HG02759 (cell line): ENCODE measurements around the gene SLC26A11.
"Not testable (repeated sequence)": the region's sequence is repeated elsewhere in the genome, so short reads cannot be mapped to it uniquely, and the experiment has no call there.

Source experiments
- ATAC-seq: cut with Tn5 transposase; IDR thresholded peaks from one replicate; pipeline ENCODE4 v1.9.1; 2021; ENCODE audit warnings: mild to moderate bottlenecking, moderate library complexity; ENCODE audit not compliant: unreplicated experiment

Gene SLC26A11

GRCh38 chr17:80299350-80300100 is 79.3 kb downstream of the SLC26A11 start:
- not testable (repeated sequence) for ATAC-seq

GRCh38 chr17:80300756-80301155 is 80.5 kb downstream of the SLC26A11 start:
- not testable (repeated sequence) for ATAC-seq
